Duodenal mucosa (tissue), 2 donors: ENCODE results near the gene TCL1B.

Source experiments
- H3K27ac ChIP-seq: one replicate; pipeline ENCODE4 v1.7.0; 2013; ENCODE audit warnings: low read depth, low read length
- H3K27me3 ChIP-seq, 2 donors: one replicate each; pipeline ENCODE4 v1.7.0; 2013; ENCODE audit warnings: low read length in 2 of 2, control low read depth in 1 of 2; ENCODE audit not compliant: insufficient read depth in 2 of 2, control insufficient read depth in 1 of 2
- H3K36me3 ChIP-seq, 2 donors: one replicate each; pipeline ENCODE4 v1.7.0; 2013; ENCODE audit warnings: low read length in 2 of 2, control low read depth in 1 of 2; ENCODE audit not compliant: insufficient read depth in 2 of 2, control insufficient read depth in 1 of 2
- H3K4me1 ChIP-seq, 2 donors: one replicate each; pipeline ENCODE4 v1.7.0; 2013; ENCODE audit warnings: low read length in 2 of 2, control low read depth in 1 of 2; ENCODE audit not compliant: insufficient read depth in 2 of 2, control insufficient read depth in 1 of 2
- H3K4me3 ChIP-seq, 2 donors: one replicate each; pipeline ENCODE4 v1.7.0; 2013; ENCODE audit warnings: low read length in 2 of 2, low read depth in 1 of 2
- H3K9ac ChIP-seq, 2 donors: one replicate each; pipeline ENCODE4 v1.7.0; 2013; ENCODE audit warnings: low read length in 2 of 2, low read depth in 1 of 2
- H3K9me3 ChIP-seq, 2 donors: one replicate each; pipeline ENCODE4 v1.7.0; 2013; ENCODE audit warnings: low read length in 2 of 2, control low read depth in 1 of 2; ENCODE audit not compliant: control insufficient read depth in 1 of 2

Gene TCL1B, protein sequence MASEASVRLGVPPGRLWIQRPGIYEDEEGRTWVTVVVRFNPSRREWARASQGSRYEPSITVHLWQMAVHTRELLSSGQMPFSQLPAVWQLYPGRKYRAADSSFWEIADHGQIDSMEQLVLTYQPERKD

DNA sequence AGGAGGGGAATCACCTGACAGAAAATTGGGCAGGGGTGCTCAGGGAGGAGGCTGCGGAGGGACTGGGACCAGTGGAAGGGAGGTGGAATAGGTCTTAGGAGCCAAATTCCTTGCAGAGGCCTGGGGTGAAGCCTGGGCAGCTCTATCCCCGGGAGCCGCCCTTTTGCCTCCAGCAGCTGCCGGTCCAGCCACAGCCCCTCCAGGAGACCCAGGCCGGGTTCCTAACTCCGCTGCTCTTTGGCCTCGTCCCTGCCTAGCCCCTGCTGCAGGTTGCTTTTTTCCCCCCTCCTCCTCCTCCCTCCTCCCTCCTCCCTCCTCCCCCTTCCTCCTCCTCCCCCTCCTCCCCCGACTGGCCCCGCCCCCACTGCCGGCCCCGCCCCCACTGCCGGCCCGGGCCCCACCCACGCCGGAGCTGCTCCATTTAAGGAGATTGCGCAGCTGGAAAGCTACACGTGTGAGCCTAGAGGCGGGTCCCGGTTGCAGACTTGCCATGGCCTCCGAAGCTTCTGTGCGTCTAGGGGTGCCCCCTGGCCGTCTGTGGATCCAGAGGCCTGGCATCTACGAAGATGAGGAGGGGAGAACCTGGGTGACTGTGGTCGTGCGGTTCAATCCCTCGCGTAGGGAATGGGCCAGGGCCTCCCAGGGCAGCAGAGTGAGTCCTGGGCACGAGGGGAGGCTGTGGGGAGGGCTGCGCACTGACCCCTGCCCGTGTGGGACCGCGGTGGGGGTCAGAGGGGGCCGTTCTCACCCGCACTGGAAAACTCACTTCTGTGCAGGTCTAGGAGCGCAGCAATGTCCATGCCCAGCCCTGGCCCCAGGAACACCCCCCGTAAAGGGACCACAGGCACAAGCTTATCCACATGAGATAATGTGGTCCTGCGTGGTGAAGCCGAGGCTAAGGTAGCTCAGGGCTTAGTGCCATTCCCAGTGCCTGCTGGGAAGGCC lies at the start of gene TCL1B:
Gene TCL1B (plus strand): TSS at position 449 of the 945 bp plus-strand sequence. CDS start 42 bp downstream, at position 491.
- H3K36me3 ChIP-seq, result no peaks in the 10 kb centered on the region
- no peaks in the 10 kb centered on the region for H3K9me3 ChIP-seq
- no peak within 1 kb of the TSS for H3K27ac ChIP-seq
- H3K4me1 ChIP-seq, result no peaks in the 10 kb centered on the region
- H3K9ac ChIP-seq, result no peak within 1 kb of the TSS
- H3K4me3 ChIP-seq, result no peak within 1 kb of the TSS
- H3K27me3 ChIP-seq, result peaks cover 4 to 6% of the 10 kb centered on the region in 2 donors

DNA sequence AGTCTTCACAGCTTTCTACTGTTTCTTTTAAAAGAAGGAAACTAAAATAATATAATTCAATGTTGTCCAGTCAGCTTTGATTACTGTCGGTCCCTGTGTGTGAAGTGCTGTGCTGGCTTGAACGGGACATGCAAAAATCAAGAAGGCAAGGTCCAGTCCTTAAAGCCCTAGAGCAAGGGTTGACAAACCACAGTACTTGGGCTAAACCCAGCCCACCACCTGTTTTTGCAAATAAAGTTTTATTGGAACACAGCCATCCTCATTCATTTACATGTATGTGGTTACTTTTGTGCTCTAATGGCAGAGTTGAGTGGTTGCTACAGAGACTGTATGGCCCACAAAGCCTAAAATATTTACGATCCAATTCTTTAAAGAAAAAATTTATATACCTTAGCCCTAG lies 41.2 kb upstream of the TCL1B start:
- Histone ChIP-seq H3K9ac (no peak overlapping the region), H3K9me3 (no peaks in the 10 kb centered on the region), H3K4me3 (no peak overlapping the region)

DNA sequence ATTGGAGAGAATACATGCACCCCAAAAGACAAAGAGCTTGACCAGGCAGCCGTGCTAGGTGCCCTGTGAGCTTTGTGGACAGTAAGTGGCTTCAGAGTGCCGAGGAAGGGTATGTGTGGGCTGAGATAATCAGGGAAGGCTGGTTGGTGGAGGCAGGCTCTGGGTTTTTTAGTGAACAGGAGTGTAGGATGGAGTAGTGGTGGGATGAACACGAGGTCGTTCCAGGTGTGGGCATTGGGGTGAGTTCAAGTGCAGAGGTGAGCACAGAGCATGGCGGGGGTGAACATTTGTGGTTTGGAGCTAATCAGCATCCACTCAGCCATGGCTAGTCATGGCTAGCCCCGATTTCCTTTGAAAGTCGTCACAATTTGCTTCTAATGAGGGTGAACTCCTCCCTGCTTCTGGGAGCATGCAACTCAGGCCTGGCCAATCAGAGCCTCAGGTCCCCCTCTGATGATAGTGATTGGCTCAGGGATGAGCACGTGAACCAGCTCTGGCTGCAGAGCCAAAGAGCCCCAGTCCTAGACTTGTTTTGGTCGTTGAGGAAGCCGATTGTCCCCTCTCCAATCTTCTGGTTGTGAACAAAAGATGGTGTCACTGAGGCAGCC lies 40.7 kb upstream of the TCL1B start:
- H3K9me3 ChIP-seq, result no peaks in the 10 kb centered on the region
- no peaks in the 10 kb centered on the region for H3K36me3 ChIP-seq

More for the DNA sequence above, 41.2 kb upstream of the TCL1B start:
- Histone ChIP-seq H3K27ac (no peak overlapping the region), H3K4me1 (no peaks in the 10 kb centered on the region), H3K27me3 (peaks cover 0 to 3% of the 10 kb centered on the region in 2 donors), H3K36me3 (no peaks in the 10 kb centered on the region)

DNA sequence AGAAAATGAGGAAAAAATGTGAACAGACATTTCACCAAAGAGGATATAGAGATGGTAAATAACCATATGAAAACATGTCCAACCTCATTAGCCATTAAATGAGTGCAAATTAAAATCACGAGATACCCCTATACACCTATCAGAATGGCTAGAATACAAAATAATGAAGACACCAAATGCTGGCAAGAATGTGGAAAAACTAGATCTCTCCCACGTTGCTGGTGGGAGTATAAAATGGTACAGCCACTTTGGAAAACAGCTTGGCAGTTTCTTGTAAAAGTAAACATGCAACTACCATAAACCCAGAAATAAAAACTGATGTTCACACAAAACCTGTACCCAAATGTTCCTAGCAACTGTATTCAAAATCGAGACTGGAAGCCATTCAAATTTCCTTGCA lies 38.3 kb upstream of the TCL1B start:
- no peak overlapping the region for H3K9ac ChIP-seq
- no peaks in the 10 kb centered on the region for H3K4me1 ChIP-seq
- no peaks in the 10 kb centered on the region for H3K9me3 ChIP-seq
- H3K4me3 ChIP-seq, result no peak overlapping the region
- peaks cover 0 to 3% of the 10 kb centered on the region in 2 donors for H3K27me3 ChIP-seq
- H3K27ac ChIP-seq, result no peak overlapping the region
- no peaks in the 10 kb centered on the region for H3K36me3 ChIP-seq

More for the DNA sequence above, 40.7 kb upstream of the TCL1B start:
- H3K4me1 ChIP-seq, result no peaks in the 10 kb centered on the region
- H3K9ac ChIP-seq, result no peak overlapping the region
- H3K27ac ChIP-seq, result no peak overlapping the region
- peaks cover 0 to 3% of the 10 kb centered on the region in 2 donors for H3K27me3 ChIP-seq
- no peak overlapping the region for H3K4me3 ChIP-seq

DNA sequence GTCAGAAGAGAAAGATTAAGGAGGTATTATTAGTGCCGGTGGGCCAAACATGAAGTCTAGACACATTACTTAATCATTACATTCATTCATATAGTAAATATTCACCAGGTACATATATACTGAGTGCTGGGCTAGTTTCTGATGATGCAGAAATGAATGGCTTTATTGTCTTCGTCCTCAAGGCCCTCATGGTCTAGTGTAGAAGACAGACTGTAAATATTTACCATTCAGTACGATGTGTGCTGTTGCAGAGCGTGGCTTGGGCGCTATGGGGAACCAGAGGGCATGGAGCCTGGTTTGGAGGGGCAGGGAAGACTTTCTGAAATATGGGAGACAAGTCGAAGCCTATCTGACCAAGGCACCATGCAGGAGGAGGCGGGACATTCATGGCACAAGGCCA lies 37.0 kb upstream of the TCL1B start:
- Histone ChIP-seq H3K9ac (no peak overlapping the region), H3K27ac (no peak overlapping the region), H3K4me1 (no peaks in the 10 kb centered on the region), H3K36me3 (no peaks in the 10 kb centered on the region), H3K9me3 (no peaks in the 10 kb centered on the region), H3K4me3 (no peak overlapping the region), H3K27me3 (peaks cover 0 to 3% of the 10 kb centered on the region in 2 donors)

DNA sequence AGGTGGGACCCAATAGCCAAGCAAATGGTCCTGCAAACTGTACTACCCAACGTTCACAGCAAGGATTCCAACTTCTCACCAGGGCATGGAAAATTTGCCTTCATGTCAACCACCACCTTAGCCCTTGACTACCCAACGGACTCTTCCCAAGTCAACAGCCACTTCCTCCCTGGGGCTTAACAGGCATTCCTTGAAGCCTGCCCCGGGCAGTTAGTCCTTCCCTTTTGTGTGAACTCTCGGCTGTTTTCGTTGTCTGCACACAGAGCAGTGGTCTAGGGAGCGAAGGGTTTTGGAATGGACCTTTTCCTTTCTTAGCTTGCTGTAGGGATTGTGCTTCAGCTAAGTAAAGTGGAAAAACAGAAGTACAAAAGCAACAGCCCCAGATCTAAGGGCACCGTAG lies 35.2 kb upstream of the TCL1B start:
- H3K4me1 ChIP-seq, result no peaks in the 10 kb centered on the region
- H3K36me3 ChIP-seq, result no peaks in the 10 kb centered on the region
- H3K9me3 ChIP-seq, result no peaks in the 10 kb centered on the region
- H3K4me3 ChIP-seq, result no peak overlapping the region
- no peak overlapping the region for H3K27ac ChIP-seq
- peaks cover 0 to 3% of the 10 kb centered on the region in 2 donors for H3K27me3 ChIP-seq
- H3K9ac ChIP-seq, result no peak overlapping the region

DNA sequence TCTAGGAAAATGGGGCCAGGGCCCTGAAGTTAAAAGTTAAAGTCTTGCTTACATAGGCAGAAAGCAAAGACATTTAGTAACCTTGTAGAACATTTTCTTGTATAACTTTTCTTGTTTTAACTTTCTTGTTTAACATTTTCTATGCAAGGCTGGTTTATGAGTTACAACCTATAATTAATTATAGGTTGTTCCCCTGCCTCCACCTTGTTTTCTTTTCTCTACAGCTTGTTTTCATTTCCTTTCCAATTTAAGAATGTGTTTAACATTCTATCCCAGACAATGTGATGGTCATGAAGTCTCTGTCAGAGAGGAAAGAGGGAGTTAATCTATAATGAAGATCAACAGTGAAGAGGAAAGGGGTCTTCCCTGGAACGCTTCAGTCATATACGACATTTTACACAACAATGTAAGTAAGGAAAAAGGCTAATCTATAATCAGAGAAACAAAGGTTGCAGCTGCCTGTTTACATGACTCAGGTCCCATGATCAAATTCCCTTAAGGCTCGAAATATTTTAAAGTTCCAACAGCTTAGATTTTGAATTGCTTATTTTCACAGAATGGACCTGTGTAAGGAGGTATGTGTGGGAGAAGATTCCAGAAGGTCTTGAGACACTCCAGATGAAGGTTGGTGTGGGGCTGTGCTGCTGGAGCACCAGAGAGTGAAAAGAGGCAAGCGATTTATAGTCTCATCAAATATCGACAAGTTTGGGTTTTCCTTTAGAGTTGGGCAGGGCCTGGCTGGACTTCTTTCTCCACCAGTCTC lies 34.2 kb upstream of the TCL1B start:
- no peak overlapping the region for H3K4me3 ChIP-seq
- H3K36me3 ChIP-seq, result no peaks in the 10 kb centered on the region
- no peak overlapping the region for H3K27ac ChIP-seq
- no peak overlapping the region for H3K9ac ChIP-seq
- no peaks in the 10 kb centered on the region for H3K9me3 ChIP-seq
- H3K27me3 ChIP-seq, result peaks cover 0 to 3% of the 10 kb centered on the region in 2 donors
- H3K4me1 ChIP-seq, result no peaks in the 10 kb centered on the region

DNA sequence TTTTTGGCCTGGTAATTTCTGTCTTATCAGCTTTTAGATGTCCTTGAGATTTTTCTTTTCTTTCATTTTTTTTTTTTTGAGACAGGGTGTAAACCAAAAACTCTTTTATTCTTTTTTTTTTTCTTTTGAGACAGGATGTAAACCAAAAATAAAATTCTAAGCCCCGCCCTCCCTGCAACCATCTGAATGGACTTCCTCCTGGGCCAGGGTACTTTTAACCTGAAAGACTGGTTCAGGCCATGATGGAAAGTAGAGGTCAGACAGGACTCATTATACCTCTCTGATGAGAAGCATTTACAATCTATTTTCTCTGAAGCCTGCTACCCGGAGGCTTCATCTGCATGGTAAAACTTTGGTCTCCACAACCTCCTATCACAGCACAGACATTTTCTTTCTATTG lies 33.5 kb upstream of the TCL1B start:
- Histone ChIP-seq H3K36me3 (no peaks in the 10 kb centered on the region), H3K4me1 (no peaks in the 10 kb centered on the region), H3K9ac (no peak overlapping the region), H3K9me3 (no peaks in the 10 kb centered on the region), H3K27ac (no peak overlapping the region), H3K27me3 (peaks cover 0 to 3% of the 10 kb centered on the region in 2 donors), H3K4me3 (no peak overlapping the region)

DNA sequence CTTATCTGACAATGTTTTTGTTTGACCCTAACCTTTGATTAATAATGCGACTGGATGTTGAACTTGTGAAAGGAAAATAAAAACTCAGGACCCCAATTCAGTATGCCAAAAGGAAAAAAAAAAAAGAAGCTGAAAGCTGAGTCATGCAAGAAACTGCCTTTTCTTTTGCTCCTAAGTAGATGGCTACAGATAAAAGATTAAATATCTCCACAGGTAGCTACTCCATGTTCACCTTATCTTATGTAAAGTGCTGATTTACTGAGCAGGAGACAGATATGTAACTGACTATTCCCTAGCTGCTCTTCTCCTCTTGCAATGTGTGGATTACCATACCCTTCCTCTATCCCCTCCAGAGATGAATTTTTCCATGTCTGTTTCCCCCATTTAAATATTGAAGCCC lies 30.8 kb upstream of the TCL1B start:
- no peak overlapping the region for H3K27ac ChIP-seq
- H3K4me3 ChIP-seq, result no peak overlapping the region
- H3K9ac ChIP-seq, result no peak overlapping the region
- H3K27me3 ChIP-seq, result peaks cover 0 to 11% of the 10 kb centered on the region in 2 donors
- no peaks in the 10 kb centered on the region for H3K4me1 ChIP-seq
- H3K9me3 ChIP-seq, result no peaks in the 10 kb centered on the region
- no peaks in the 10 kb centered on the region for H3K36me3 ChIP-seq
